HepG2 (cell line): ENCODE results near the gene CSNK2A1. TPM values are rescaled to one million over a fixed set of nuclear protein-coding genes. Genes with fewer than 3 reads are reported as not detected.

Experiments
- ATAC-seq: fragments of 200-7000 bp; cut with Tn5 transposase; 3 replicates; pipeline ENCODE4 v1.9.1; 2020; ENCODE audit warnings: mild to moderate bottlenecking, moderate library complexity
- BruUV-seq: library from RNA; stranded (reverse); fragments of 400-500 nt; replicated peaks from 2 replicates; lab custom pipeline; 2021; lab: Mats Ljungman, UMichigan
- CTCF ChIA-PET: fragments of 300-600 bp; formaldehyde crosslinking; extraction: SDS; loops from one replicate; lab custom pipeline; 2021; ENCODE audit warnings: low total read pairs, inconsistent platforms, low intra/inter-chr PET ratio; lab: Yijun Ruan, JAX
- POLR2A ChIA-PET: fragments of 350-600 bp; sonication (Branson Sonifier 250); formaldehyde crosslinking; loops from one replicate; lab custom pipeline; 2020; ENCODE audit warnings: antibody characterized with exemption, inconsistent platforms; lab: Yijun Ruan, JAX
- DNase-seq: peaks from one replicate; pipeline ENCODE4 v3.0.0-alpha.2; 2015; ENCODE audit warnings: low spot score
- FAIRE-seq: peaks from 3 replicates; lab custom pipeline; 2011; peaks lifted over from hg19 to GRCh38; lab: Jason Lieb, UNC
- H2AFZ ChIP-seq: one replicate; pipeline ENCODE4 v1.6.1; 2011; ENCODE audit warnings: low read length, inconsistent platforms
- H3K27ac ChIP-seq: fragments of 300-600 bp; 3 replicates; pipeline ENCODE4 v1.8.0; 2011; ENCODE audit warnings: mixed run types, mild to moderate bottlenecking, mixed read lengths, low read length, inconsistent platforms; ENCODE audit not compliant: insufficient read depth; ENCODE audit errors: extremely low read length
- H3K27me3 ChIP-seq, 2 experiments: fragments of 200-600 bp in 1 of 2; 2 replicates in 1 of 2; 3 replicates in 1 of 2; pipeline versions ENCODE4 v1.6.0 to v1.8.0; 2011; ENCODE audit warnings: low read length in 2 of 2, mild to moderate bottlenecking in 2 of 2, moderate library complexity in 2 of 2, inconsistent platforms in 1 of 2; ENCODE audit not compliant: insufficient read depth in 2 of 2, control insufficient read depth in 1 of 2
- H3K36me3 ChIP-seq, 2 experiments: fragments of 200-600 bp in 1 of 2; replicated peaks in 1 of 2; 2 replicates in 1 of 2; 3 replicates in 1 of 2; pipeline versions ENCODE4 v1.5.1 to v1.8.0; 2011; ENCODE audit warnings: low read length in 2 of 2, inconsistent platforms in 1 of 2; ENCODE audit not compliant: insufficient read depth in 2 of 2, control insufficient read depth in 1 of 2
- H3K4me1 ChIP-seq: 2 replicates; pipeline ENCODE4 v1.5.1; 2012; ENCODE audit warnings: low read length, inconsistent platforms; ENCODE audit not compliant: insufficient read depth
- H3K4me2 ChIP-seq: 2 replicates; pipeline ENCODE4 v1.6.0; 2011; ENCODE audit warnings: low read depth, low read length, inconsistent platforms
- H3K4me3 ChIP-seq, 3 experiments: fragments of 200-600 bp in 1 of 3; sonication (generic), shearing (Covaris generic) in 1 of 3; replicated peaks in 1 of 3; 2 replicates each; pipeline ENCODE4 v1.5.1; 2011 to 2016; ENCODE audit warnings: low read length in 3 of 3, inconsistent platforms in 2 of 3, low read depth in 2 of 3, mild to moderate bottlenecking in 2 of 3, control low read depth in 1 of 3, mixed read lengths in 1 of 3; ENCODE audit not compliant: insufficient read depth in 1 of 3
- H3K79me2 ChIP-seq: one replicate; pipeline ENCODE4 v1.6.1; 2011; ENCODE audit warnings: low read length, inconsistent platforms; ENCODE audit not compliant: insufficient read depth
- H3K9ac ChIP-seq: 2 replicates; pipeline ENCODE4 v1.6.0; 2011; ENCODE audit warnings: mild to moderate bottlenecking, low read depth, low read length, inconsistent platforms; ENCODE audit not compliant: insufficient read depth
- H3K9me3 ChIP-seq: 2 replicates; pipeline ENCODE4 v1.5.1; 2012; ENCODE audit warnings: mild to moderate bottlenecking, low read length
- H4K20me1 ChIP-seq: 2 replicates; pipeline ENCODE4 v1.6.0; 2011; ENCODE audit warnings: inconsistent platforms, mild to moderate bottlenecking, low read length, moderate library complexity; ENCODE audit not compliant: insufficient read depth
- FOXA3 ChIP-seq: IDR thresholded peaks from 2 replicates; pipeline ENCODE4 v1.6.1; 2016; ENCODE audit warnings: missing genetic modification reagents, missing compliant biosample characterization
- GATAD2A ChIP-seq: IDR thresholded peaks from 2 replicates; pipeline ENCODE4 v1.6.1; 2016
- HIVEP1 ChIP-seq: sonication (generic); formaldehyde crosslinking; IDR thresholded peaks from 2 replicates; pipeline ENCODE4 v1.4.0; 2020; ENCODE audit warnings: mild to moderate bottlenecking, missing genetic modification reagents
- HNF4A ChIP-seq: sonication (generic); formaldehyde crosslinking; IDR thresholded peaks from 2 replicates; pipeline ENCODE4 v1.4.0; 2020; ENCODE audit warnings: missing genetic modification reagents
- HOXA5 ChIP-seq: sonication (generic); formaldehyde crosslinking; IDR thresholded peaks from 2 replicates; pipeline ENCODE4 v1.4.0; 2020; ENCODE audit warnings: missing genetic modification reagents
- IRF9 ChIP-seq: sonication (generic); formaldehyde crosslinking; IDR thresholded peaks from 2 replicates; pipeline ENCODE4 v1.8.0; 2022; ENCODE audit warnings: missing genetic modification reagents, mild to moderate bottlenecking, borderline replicate concordance
- MTA1 ChIP-seq: sonication (generic); formaldehyde crosslinking; IDR thresholded peaks from 2 replicates; pipeline ENCODE4 v1.4.0; 2020; ENCODE audit warnings: missing genetic modification reagents, mild to moderate bottlenecking, borderline replicate concordance
- POGZ ChIP-seq: sonication (generic); formaldehyde crosslinking; IDR thresholded peaks from 2 replicates; pipeline ENCODE4 v1.4.0; 2020; ENCODE audit warnings: mild to moderate bottlenecking, missing genetic modification reagents
- POLR2G ChIP-seq: fragments of 200-400 bp; formaldehyde crosslinking; IDR thresholded peaks from 2 replicates; pipeline ENCODE4 v1.6.1; 2018; ENCODE audit warnings: mild to moderate bottlenecking, low read depth, low read length, moderate library complexity
- ZNF274 ChIP-seq: sonication (generic); formaldehyde crosslinking; IDR thresholded peaks from 2 replicates; pipeline ENCODE4 v1.5.1; 2020; ENCODE audit warnings: mild to moderate bottlenecking, missing genetic modification reagents
- WGBS: methylation state at CpG from one replicate; pipeline ENCODE4 v1.1.6; 2017; ENCODE audit warnings: low lambda C conversion rate; 5-methylcytosine and 5-hydroxymethylcytosine counted together
- in situ Hi-C: cut with HindIII; loops from 2 replicates; pipeline ENCODE4 v1.10.0; 2017; ENCODE audit warnings: low pct_unique_long_range_greater_than_20kb; ENCODE audit not compliant: extremely low pct_ligation_motif_present
- intact Hi-C: fragments of 100-400 bp; cut with micrococcal nuclease; formaldehyde crosslinking; loops from one replicate; pipeline ENCODE4 v1.10.0; 2022; ENCODE audit not compliant: unreplicated experiment
- polyA plus RNA-seq, 8 experiments: library from polyadenylated mRNA; depleted of rRNA in 3 of 8; stranded (reverse) in 7 of 8; unstranded in 1 of 8; fragments of >200 nt; fragmentation: Illumina TruSeq in 4 of 8; extraction: Trizol in 4 of 8; gene quantifications; 2 replicates each; pipeline versions ENCODE4 v1.2.1 to v1.2.3, GENCODE V29; 2011 to 2016; ENCODE audit warnings: low read depth in 4 of 8, missing spikeins in 1 of 8, mixed read lengths in 1 of 8; ENCODE audit not compliant: insufficient read depth in 1 of 8
- total RNA-seq, 5 experiments: library from RNA; depleted of rRNA; stranded (reverse); fragments of >200 nt; fragmentation: Illumina TruSeq; extraction: Trizol; gene quantifications; 2 replicates each; pipeline ENCODE4 v1.2.3, GENCODE V29; 2016; ENCODE audit warnings: low read depth in 1 of 5
- TF ChIP-seq, protein P1 (sequence below): sonication (generic); formaldehyde crosslinking; IDR thresholded peaks from 2 replicates; pipeline ENCODE4 v1.5.0; 2020; ENCODE audit warnings: mild to moderate bottlenecking, missing genetic modification reagents
- TF ChIP-seq, protein P2 (sequence below): sonication (generic); formaldehyde crosslinking; IDR thresholded peaks from 2 replicates; pipeline ENCODE4 v1.4.0; 2020; ENCODE audit warnings: missing genetic modification reagents
- TF ChIP-seq, protein P3 (sequence below): IDR thresholded peaks from 2 replicates; pipeline ENCODE4 v1.6.1; 2016; ENCODE audit warnings: low read depth
- TF ChIP-seq, protein P4 (sequence below): sonication (generic); formaldehyde crosslinking; IDR thresholded peaks from 2 replicates; pipeline ENCODE4 v1.4.0; 2020; ENCODE audit warnings: missing genetic modification reagents

The CSNK2A1 gene
- total and polyA plus RNA-seq, 2 of the 13 experiments (the other 11 are each of a cell fraction or from before 2014, with no cell fraction given) = 153 to 231 TPM

- H3K27ac ChIP-seq = peak overlapping the region; percentile 29
- in situ Hi-C loops = no loop called here
- intact Hi-C loops = loop anchor here (5.0 kb wide), 1 partner anchor 34 kb away; no protein-coding TSS in a partner anchor
- H3K9me3 ChIP-seq = no peaks in the 10 kb centered on the region
- H3K9ac ChIP-seq = no peak overlapping the region
- H3K79me2 ChIP-seq = no peaks in the 10 kb centered on the region
- peak; percentile 32 for DNase-seq
- no TSS peak for BruUV-seq
- H3K36me3 ChIP-seq = peaks cover 18 to 39% of the 10 kb centered on the region in 2 experiments
- no peaks in the 10 kb centered on the region for H4K20me1 ChIP-seq
- ChIA-PET CTCF (interaction anchor here (1.2 to 3.0 kb wide), 5 partner anchors 15 to 124 kb away, joined by 3 to 24 read pairs (median 5); no protein-coding TSS in a partner anchor), POLR2A (interaction anchor here (0.7 to 3.3 kb wide), 10 partner anchors 18 to 124 kb away, joined by 3 to 14 read pairs (median 4); partner anchors contain the start of genes RBCK1 and TRIB3)
- peak overlapping the region; percentile 3; the same call in 1 of the 2 replicates for H3K4me2 ChIP-seq
- ATAC-seq = peak; percentile 32
- no peak for FAIRE-seq
- H3K4me3 ChIP-seq = no peak overlapping the region
- no peak overlapping the region for H2AFZ ChIP-seq
- H3K27me3 ChIP-seq = no peaks in the 10 kb centered on the region
- peaks cover 63% of the 10 kb centered on the region for H3K4me1 ChIP-seq
- 70% methylated on average over 8 of the region's 8 CpGs for WGBS
- 0 out of 2 replicates have a peak, but pooled peaks have one; percentile 41 for TF ChIP-seq HOXA5 (CRISPR knock-in tag)
- TF ChIP-seq, protein P1, sequence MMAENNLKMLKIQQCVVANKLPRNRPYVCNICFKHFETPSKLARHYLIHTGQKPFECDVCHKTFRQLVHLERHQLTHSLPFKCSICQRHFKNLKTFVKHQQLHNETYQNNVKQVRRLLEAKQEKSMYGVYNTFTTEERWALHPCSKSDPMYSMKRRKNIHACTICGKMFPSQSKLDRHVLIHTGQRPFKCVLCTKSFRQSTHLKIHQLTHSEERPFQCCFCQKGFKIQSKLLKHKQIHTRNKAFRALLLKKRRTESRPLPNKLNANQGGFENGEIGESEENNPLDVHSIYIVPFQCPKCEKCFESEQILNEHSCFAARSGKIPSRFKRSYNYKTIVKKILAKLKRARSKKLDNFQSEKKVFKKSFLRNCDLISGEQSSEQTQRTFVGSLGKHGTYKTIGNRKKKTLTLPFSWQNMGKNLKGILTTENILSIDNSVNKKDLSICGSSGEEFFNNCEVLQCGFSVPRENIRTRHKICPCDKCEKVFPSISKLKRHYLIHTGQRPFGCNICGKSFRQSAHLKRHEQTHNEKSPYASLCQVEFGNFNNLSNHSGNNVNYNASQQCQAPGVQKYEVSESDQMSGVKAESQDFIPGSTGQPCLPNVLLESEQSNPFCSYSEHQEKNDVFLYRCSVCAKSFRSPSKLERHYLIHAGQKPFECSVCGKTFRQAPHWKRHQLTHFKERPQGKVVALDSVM (CRISPR knock-in tag) = peak; percentile 47; the same call in 1 of the 2 replicates
- TF ChIP-seq, protein P2, sequence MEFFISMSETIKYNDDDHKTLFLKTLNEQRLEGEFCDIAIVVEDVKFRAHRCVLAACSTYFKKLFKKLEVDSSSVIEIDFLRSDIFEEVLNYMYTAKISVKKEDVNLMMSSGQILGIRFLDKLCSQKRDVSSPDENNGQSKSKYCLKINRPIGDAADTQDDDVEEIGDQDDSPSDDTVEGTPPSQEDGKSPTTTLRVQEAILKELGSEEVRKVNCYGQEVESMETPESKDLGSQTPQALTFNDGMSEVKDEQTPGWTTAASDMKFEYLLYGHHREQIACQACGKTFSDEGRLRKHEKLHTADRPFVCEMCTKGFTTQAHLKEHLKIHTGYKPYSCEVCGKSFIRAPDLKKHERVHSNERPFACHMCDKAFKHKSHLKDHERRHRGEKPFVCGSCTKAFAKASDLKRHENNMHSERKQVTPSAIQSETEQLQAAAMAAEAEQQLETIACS = no peak
- TF ChIP-seq HNF4A (CRISPR knock-in tag) = peak; percentile 51; the same call in 1 of the 2 replicates
- TF ChIP-seq FOXA3 (CRISPR knock-in tag) = 0 out of 2 replicates have a peak, but pooled peaks have one; percentile 5
- TF ChIP-seq, protein P3, sequence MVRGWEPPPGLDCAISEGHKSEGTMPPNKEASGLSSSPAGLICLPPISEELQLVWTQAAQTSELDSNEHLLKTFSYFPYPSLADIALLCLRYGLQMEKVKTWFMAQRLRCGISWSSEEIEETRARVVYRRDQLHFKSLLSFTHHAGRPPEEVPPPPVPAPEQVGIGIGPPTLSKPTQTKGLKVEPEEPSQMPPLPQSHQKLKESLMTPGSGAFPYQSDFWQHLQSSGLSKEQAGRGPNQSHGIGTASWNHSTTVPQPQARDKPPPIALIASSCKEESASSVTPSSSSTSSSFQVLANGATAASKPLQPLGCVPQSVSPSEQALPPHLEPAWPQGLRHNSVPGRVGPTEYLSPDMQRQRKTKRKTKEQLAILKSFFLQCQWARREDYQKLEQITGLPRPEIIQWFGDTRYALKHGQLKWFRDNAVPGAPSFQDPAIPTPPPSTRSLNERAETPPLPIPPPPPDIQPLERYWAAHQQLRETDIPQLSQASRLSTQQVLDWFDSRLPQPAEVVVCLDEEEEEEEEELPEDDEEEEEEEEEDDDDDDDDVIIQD = peak; percentile 74
- TF ChIP-seq ZNF274 (CRISPR knock-in tag) = no peak
- peak; percentile 19; the same call in 1 of the 2 replicates for TF ChIP-seq GATAD2A
- peak; percentile 24; the same call in 1 of the 2 replicates for TF ChIP-seq POGZ (CRISPR knock-in tag)
- TF ChIP-seq, protein P4, sequence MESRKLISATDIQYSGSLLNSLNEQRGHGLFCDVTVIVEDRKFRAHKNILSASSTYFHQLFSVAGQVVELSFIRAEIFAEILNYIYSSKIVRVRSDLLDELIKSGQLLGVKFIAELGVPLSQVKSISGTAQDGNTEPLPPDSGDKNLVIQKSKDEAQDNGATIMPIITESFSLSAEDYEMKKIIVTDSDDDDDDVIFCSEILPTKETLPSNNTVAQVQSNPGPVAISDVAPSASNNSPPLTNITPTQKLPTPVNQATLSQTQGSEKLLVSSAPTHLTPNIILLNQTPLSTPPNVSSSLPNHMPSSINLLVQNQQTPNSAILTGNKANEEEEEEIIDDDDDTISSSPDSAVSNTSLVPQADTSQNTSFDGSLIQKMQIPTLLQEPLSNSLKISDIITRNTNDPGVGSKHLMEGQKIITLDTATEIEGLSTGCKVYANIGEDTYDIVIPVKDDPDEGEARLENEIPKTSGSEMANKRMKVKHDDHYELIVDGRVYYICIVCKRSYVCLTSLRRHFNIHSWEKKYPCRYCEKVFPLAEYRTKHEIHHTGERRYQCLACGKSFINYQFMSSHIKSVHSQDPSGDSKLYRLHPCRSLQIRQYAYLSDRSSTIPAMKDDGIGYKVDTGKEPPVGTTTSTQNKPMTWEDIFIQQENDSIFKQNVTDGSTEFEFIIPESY = peak; percentile 38; the same call in 1 of the 2 replicates
- 0 out of 2 replicates have a peak, but pooled peaks have one; percentile 39 for TF ChIP-seq HIVEP1
- TF ChIP-seq POLR2G = 0 out of 2 replicates have a peak, but pooled peaks have one; percentile 16
- no peak for TF ChIP-seq MTA1 (CRISPR knock-in tag)
- 0 out of 2 replicates have a peak, but pooled peaks have one; percentile 15 for TF ChIP-seq IRF9 (CRISPR knock-in tag)
Measured at GRCh38 chr20:478010-478948, 65.3 kb downstream of the CSNK2A1 start.
